ENCODE measurements around the gene GAS2L1.

Gene GAS2L1

DNA sequence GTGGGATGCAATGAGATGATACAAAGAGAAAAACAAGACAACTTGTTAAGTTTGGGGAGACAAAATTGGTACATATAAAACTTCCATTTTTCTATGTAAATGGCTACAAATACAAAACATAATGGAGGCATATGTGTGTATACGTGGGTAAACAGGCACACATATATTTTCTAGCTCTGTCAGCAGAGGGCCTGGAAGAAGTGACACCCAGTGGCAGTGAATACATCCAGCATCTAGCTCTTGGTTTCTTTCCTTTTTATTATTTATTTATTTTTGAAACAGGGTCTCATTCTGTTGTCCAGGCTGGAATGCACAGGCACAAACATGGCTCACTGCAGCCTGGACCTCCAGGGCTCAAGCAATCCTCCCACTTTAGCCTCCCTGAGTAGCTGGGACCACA, 14.1 kb downstream of the GAS2L1 start:
- TF ChIP-seq, protein P1, sequence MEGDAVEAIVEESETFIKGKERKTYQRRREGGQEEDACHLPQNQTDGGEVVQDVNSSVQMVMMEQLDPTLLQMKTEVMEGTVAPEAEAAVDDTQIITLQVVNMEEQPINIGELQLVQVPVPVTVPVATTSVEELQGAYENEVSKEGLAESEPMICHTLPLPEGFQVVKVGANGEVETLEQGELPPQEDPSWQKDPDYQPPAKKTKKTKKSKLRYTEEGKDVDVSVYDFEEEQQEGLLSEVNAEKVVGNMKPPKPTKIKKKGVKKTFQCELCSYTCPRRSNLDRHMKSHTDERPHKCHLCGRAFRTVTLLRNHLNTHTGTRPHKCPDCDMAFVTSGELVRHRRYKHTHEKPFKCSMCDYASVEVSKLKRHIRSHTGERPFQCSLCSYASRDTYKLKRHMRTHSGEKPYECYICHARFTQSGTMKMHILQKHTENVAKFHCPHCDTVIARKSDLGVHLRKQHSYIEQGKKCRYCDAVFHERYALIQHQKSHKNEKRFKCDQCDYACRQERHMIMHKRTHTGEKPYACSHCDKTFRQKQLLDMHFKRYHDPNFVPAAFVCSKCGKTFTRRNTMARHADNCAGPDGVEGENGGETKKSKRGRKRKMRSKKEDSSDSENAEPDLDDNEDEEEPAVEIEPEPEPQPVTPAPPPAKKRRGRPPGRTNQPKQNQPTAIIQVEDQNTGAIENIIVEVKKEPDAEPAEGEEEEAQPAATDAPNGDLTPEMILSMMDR (IDR thresholded peaks at IDR 0.05): no peak
- TF ChIP-seq ZFX (IDR thresholded peaks at IDR 0.05; ENCODE audit: borderline replicate concordance): no peak
- H3K27ac ChIP-seq: no peak overlapping the region

- H3K27ac ChIP-seq: no peak overlapping the region
Measured at GRCh38 chr22:29323641-29324040, 17.2 kb downstream of the GAS2L1 start.

DNA sequence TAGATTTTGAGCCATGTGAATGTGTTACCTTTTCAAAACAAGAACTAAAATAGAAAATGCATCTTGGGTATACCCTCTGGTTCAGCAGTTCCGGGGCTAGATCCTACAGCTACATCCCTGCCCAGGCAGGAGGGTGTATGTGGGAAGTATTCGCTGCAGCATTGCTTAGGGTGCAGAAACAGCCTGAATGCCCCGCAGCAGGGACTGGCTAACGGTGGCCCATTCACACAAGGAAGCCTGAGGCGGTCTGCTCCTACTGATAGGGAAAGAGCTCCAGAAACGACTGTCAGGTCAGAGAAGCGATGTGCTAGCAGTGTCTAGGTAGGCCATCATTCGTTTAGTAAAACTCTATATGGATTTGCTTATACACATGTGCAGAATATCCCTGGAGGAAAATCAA, 18.9 kb downstream of the GAS2L1 start:
- TF ChIP-seq, protein P1 (IDR thresholded peaks at IDR 0.05): no peak
- TF ChIP-seq ZFX (IDR thresholded peaks at IDR 0.05; ENCODE audit: borderline replicate concordance): no peak
- H3K27ac ChIP-seq: no peak overlapping the region

More at GRCh38 chr22:29323641-29324040, 17.2 kb downstream of the GAS2L1 start:
- no peak for TF ChIP-seq ZFX (IDR thresholded peaks at IDR 0.05; ENCODE audit: borderline replicate concordance)
- TF ChIP-seq, protein P1 (IDR thresholded peaks at IDR 0.05): no peak

- TF ChIP-seq ZFX (IDR thresholded peaks at IDR 0.05; ENCODE audit: borderline replicate concordance): no peak
- TF ChIP-seq, protein P1 (IDR thresholded peaks at IDR 0.05): no peak
- H3K27ac ChIP-seq: no peak overlapping the region
Measured at GRCh38 chr22:29325785-29326315, 19.4 kb downstream of the GAS2L1 start.

DNA sequence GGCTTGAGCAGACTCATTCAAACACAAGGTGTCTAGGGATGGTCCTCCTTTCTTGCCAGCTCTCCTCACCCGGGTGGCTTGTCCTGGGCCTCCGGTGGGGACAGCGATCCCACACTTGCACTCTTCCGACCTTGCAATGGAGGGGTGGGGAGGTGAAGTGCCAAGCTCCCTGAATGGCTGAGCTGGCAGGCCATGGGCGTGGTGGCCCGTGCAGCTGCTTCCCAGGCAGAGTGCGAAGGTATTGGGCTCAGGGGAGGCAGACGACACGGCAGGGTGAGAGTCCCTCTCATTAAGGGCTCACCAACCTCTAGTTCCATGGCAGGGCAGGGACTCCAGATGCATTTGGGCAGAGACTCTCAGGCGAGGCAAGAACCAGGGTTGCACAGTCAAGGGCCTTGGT, 20.0 kb downstream of the GAS2L1 start:
- TF ChIP-seq ZFX (IDR thresholded peaks at IDR 0.05; ENCODE audit: borderline replicate concordance): no peak
- TF ChIP-seq, protein P1 (IDR thresholded peaks at IDR 0.05): no peak
- no peak overlapping the region for H3K27ac ChIP-seq

DNA sequence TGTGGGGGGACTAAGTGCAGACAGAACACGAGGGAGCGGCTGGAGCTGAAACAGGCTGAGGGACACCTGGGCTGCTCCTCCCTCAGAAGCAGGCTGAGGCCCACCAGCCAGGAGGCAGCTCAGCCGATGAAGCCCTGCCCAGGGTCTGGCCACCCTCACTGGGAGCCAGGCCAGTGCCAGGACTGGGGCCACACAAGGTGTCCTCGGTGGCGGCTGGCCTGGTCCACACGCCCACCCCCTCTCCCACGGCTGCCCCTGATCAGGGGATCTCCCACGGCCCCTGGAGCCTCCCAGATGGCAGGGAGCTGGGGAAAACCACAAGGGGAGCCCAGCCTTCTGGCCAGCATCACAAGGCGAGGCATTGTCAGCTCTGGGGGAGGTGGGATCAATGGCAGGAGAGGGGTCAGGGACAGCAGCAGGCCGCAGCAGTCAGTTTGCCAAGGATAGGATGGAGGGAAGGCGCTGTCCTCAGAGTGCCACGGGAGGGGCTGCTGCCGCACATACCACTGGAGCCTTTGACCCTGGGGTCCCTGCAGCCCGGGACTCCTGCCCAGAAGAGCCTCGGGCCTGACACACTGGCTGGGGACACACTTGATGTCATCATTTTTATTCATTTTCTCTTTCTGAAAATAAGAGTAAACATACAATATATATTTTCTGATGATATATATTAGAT, 20.8 kb downstream of the GAS2L1 start:
- TF ChIP-seq, protein P1 (IDR thresholded peaks at IDR 0.05): no peak
- TF ChIP-seq ZFX (IDR thresholded peaks at IDR 0.05; ENCODE audit: borderline replicate concordance): no peak
- H3K27ac ChIP-seq: no peak overlapping the region

DNA sequence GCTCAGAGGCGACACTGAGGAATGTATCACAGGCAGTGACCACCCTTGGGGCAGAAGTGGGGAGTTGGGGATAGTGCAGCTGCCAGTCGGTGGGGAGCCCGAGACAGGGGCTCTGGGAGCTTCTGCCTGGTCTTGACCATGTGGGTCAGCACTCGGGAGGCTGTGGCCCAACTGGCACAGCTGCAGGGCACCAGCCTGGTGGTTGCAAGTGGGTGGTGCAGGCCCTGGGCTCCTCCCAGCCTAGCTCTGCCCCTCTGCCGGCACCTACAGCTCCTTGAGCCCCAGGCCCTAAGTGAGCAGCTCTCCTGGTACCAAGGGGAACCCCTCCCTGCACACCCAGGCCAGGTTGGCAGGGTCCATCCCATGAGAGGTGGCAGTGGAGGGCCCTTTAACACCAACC, 21.6 kb downstream of the GAS2L1 start:
- no peak overlapping the region for H3K27ac ChIP-seq
- TF ChIP-seq, protein P1 (IDR thresholded peaks at IDR 0.05): no peak
- TF ChIP-seq ZFX (IDR thresholded peaks at IDR 0.05; ENCODE audit: borderline replicate concordance): no peak

Data from 22Rv1 (cell line).